Bronchial epithelial cell (primary cell): ENCODE data around the gene SMIM14. TPM values are rescaled to one million over a fixed set of nuclear protein-coding genes. Genes with fewer than 3 reads are reported as not detected.
"Not testable (repeated sequence)": the region's sequence is repeated elsewhere in the genome, so short reads cannot be mapped to it uniquely, and the experiment has no call there.

Experiments
- DNase-seq: peaks from one replicate; pipeline ENCODE4 v3.0.0-alpha.2; 2010; ENCODE audit warnings: low read depth
- FAIRE-seq: peaks from 2 replicates; lab custom pipeline; 2011; peaks lifted over from hg19 to GRCh38; lab: Jason Lieb, UNC
- H3K27me3 ChIP-seq: 2 replicates; pipeline ENCODE4 v1.5.1; 2011; ENCODE audit warnings: low read length; ENCODE audit not compliant: control insufficient read depth, insufficient read depth
- H3K36me3 ChIP-seq: 2 replicates; pipeline ENCODE4 v1.5.1; 2011; ENCODE audit warnings: low read length; ENCODE audit not compliant: control insufficient read depth, insufficient read depth
- H3K4me3 ChIP-seq: 2 replicates; pipeline ENCODE4 v1.5.1; 2011; ENCODE audit warnings: mild to moderate bottlenecking, low read depth, low read length, control low read depth
- CTCF ChIP-seq: IDR thresholded peaks from 2 replicates; pipeline ENCODE4 v1.5.1; 2011; ENCODE audit warnings: mild to moderate bottlenecking, moderate library complexity, low read length, control low read depth, inconsistent platforms; ENCODE audit not compliant: insufficient read depth, severe bottlenecking
- total RNA-seq: library from RNA; depleted of rRNA; stranded (reverse); fragments of >200 nt; gene quantifications from 2 replicates; pipeline ENCODE4 v1.2.1, GENCODE V29; 2014

Gene SMIM14
- total RNA-seq: 21.1 and 26.1 TPM in 2 replicates

GRCh38 chr4:39638354-39639239 lies at the start of gene SMIM14:
SMIM14 (minus strand) TSS chr4:39638865; CDS start chr4:39605145, 33,720 bp downstream.
- FAIRE-seq (no peak), DNase-seq (peak; percentile 91)
- Histone ChIP-seq H3K27me3 (no peaks in the 10 kb centered on the region), H3K4me3 (peak within 1 kb of the TSS; percentile 92), H3K36me3 (no peaks in the 10 kb centered on the region)
- TF ChIP-seq CTCF: no peak

- Histone ChIP-seq H3K27me3 (no peaks in the 10 kb centered on the region), H3K4me3 (no peak overlapping the region), H3K36me3 (no peaks in the 10 kb centered on the region)
- DNase-seq (no peak), FAIRE-seq (no peak)
- no peak for TF ChIP-seq CTCF
Measured at GRCh38 chr4:39687014-39687413, 48.3 kb upstream of the SMIM14 start.

- DNase-seq (no peak), FAIRE-seq (no peak)
- no peak for TF ChIP-seq CTCF
- H3K4me3 ChIP-seq: no peak overlapping the region
- no peaks in the 10 kb centered on the region for H3K36me3 ChIP-seq
- no peaks in the 10 kb centered on the region for H3K27me3 ChIP-seq
Measured at GRCh38 chr4:39685990-39686389, 47.3 kb upstream of the SMIM14 start.

- Histone ChIP-seq H3K27me3 (no peaks in the 10 kb centered on the region), H3K4me3 (no peak overlapping the region), H3K36me3 (no peaks in the 10 kb centered on the region)
- TF ChIP-seq CTCF: no peak
- FAIRE-seq (no peak), DNase-seq (no peak)
Measured at GRCh38 chr4:39682138-39682537, 43.5 kb upstream of the SMIM14 start.

- not testable (repeated sequence) for H3K27me3 ChIP-seq, FAIRE-seq, H3K4me3 ChIP-seq, H3K36me3 ChIP-seq, DNase-seq
Measured at GRCh38 chr4:39681003-39681402, 42.3 kb upstream of the SMIM14 start.

GRCh38 chr4:39675681-39676080 lies 37.0 kb upstream of the SMIM14 start:
- H3K36me3 ChIP-seq, FAIRE-seq, DNase-seq, H3K27me3 ChIP-seq, H3K4me3 ChIP-seq: not testable (repeated sequence)

GRCh38 chr4:39670296-39670695 lies 31.6 kb upstream of the SMIM14 start:
- not testable (repeated sequence) for H3K36me3 ChIP-seq, FAIRE-seq, H3K4me3 ChIP-seq, DNase-seq, H3K27me3 ChIP-seq
